HCT116 (cell line): ENCODE results near the gene OR1F1. TPM values are rescaled to one million over a fixed set of nuclear protein-coding genes. Genes with fewer than 3 reads are reported as not detected.

Source experiments
- ATAC-seq: fragments of 200-7000 bp; cut with Tn5 transposase; 2 replicates; pipeline ENCODE4 v1.9.1; 2020; ENCODE audit warnings: mild to moderate bottlenecking, moderate library complexity
- BruUV-seq: library from RNA; stranded (reverse); fragments of 400-500 nt; replicated peaks from 2 replicates; lab custom pipeline; 2021; lab: Mats Ljungman, UMichigan
- CTCF ChIA-PET: fragments of 300-600 bp; sonication (Branson Sonifier 250); formaldehyde crosslinking; loops from one replicate; lab custom pipeline; 2021; ENCODE audit warnings: antibody characterized with exemption; lab: Charles Lee
- POLR2A ChIA-PET: fragments of 300-600, 350-600 bp; sonication (Branson Sonifier 250); formaldehyde crosslinking; loops from one replicate; lab custom pipeline; 2021; ENCODE audit warnings: antibody characterized with exemption; lab: Charles Lee
- RAD21 ChIA-PET, 2 experiments: fragments of 300-600 bp; sonication (Branson Sonifier 250); formaldehyde crosslinking; loops; one replicate each; lab custom pipeline; 2023; ENCODE audit warnings: low total read pairs in 2 of 2; ENCODE audit not compliant: uncharacterized antibody in 2 of 2, unreplicated experiment in 2 of 2, low non-redundant PET in 1 of 2; lab: Charles Lee
- DNase-seq: peaks from one replicate; pipeline ENCODE4 v3.0.0-alpha.2; 2010; ENCODE audit warnings: low read depth, low spot score
- H2AFZ ChIP-seq: fragments of 200-600 bp; shearing (Covaris generic), sonication (generic); 2 replicates; pipeline ENCODE4 v1.6.1; 2017; ENCODE audit warnings: low read depth, mixed run types, mixed read lengths, antibody characterized with exemption, low read length; ENCODE audit not compliant: poor library complexity, severe bottlenecking
- H3K27ac ChIP-seq: 2 replicates; pipeline ENCODE4 v1.5.1; 2012; ENCODE audit warnings: low read depth, low read length
- H3K27me3 ChIP-seq: fragments of 200-600 bp; sonication (generic); 2 replicates; pipeline ENCODE4 v1.6.1; 2016; ENCODE audit warnings: mixed run types, low read length, mixed read lengths; ENCODE audit not compliant: insufficient read depth
- H3K36me3 ChIP-seq, 2 experiments: fragments of 200-500 bp in 1 of 2; fragments of 200-600 bp in 1 of 2; sonication (Bioruptor generic) in 1 of 2; sonication (generic) in 1 of 2; 2 replicates each; pipeline versions ENCODE4 v1.5.1 to v1.6.1; 2014 to 2016; ENCODE audit warnings: low read length in 2 of 2, inconsistent platforms in 1 of 2, mixed read lengths in 1 of 2, mixed run types in 1 of 2; ENCODE audit not compliant: insufficient read depth in 2 of 2, control insufficient read depth in 1 of 2
- H3K4me1 ChIP-seq, 2 experiments: fragments of 200-600 bp in 1 of 2; sonication (generic) in 1 of 2; 2 replicates each; pipeline versions ENCODE4 v1.5.1 to v1.6.1; 2012 to 2017; ENCODE audit warnings: low read length in 2 of 2, inconsistent platforms in 1 of 2, mild to moderate bottlenecking in 1 of 2, mixed read lengths in 1 of 2, mixed run types in 1 of 2, moderate library complexity in 1 of 2; ENCODE audit not compliant: insufficient read depth in 2 of 2, control insufficient read depth in 1 of 2
- H3K4me2 ChIP-seq: fragments of 200-600 bp; sonication (generic); 2 replicates; pipeline ENCODE4 v1.6.1; 2017; ENCODE audit warnings: mixed run types, low read length, mixed read lengths
- H3K4me3 ChIP-seq, 2 experiments: fragments of 200-600 bp in 1 of 2; sonication (generic) in 1 of 2; replicated peaks in 1 of 2; 2 replicates each; pipeline ENCODE4 v1.5.1; 2011 to 2016; ENCODE audit warnings: low read length in 2 of 2, control low read depth in 1 of 2, low read depth in 1 of 2, mild to moderate bottlenecking in 1 of 2, mixed read lengths in 1 of 2, mixed run types in 1 of 2
- H3K79me2 ChIP-seq: fragments of 200-600 bp; sonication (generic); 2 replicates; pipeline ENCODE4 v1.6.1; 2017; ENCODE audit warnings: mild to moderate bottlenecking, mixed run types, low read length, moderate library complexity, mixed read lengths; ENCODE audit not compliant: insufficient read depth
- H3K9ac ChIP-seq: fragments of 200-600 bp; sonication (generic); 2 replicates; pipeline ENCODE4 v1.6.1; 2016; ENCODE audit warnings: low read length, mixed read lengths
- H3K9me2 ChIP-seq: fragments of 200-600 bp; sonication (generic), shearing (Covaris generic); 2 replicates; pipeline ENCODE4 v1.6.1; 2017; ENCODE audit warnings: mixed run types, mild to moderate bottlenecking, moderate library complexity; ENCODE audit not compliant: insufficient read depth
- H3K9me3 ChIP-seq, 2 experiments: fragments of 200-500 bp in 1 of 2; fragments of 200-600 bp in 1 of 2; sonication (Bioruptor generic) in 1 of 2; sonication (generic) in 1 of 2; 2 replicates each; pipeline ENCODE4 v1.6.1; 2014 to 2017; ENCODE audit warnings: low read length in 2 of 2, mixed read lengths in 2 of 2, inconsistent platforms in 1 of 2, low read depth in 1 of 2, mild to moderate bottlenecking in 1 of 2, mixed run types in 1 of 2, moderate library complexity in 1 of 2; ENCODE audit not compliant: control insufficient read depth in 1 of 2, insufficient read depth in 1 of 2
- H4K20me1 ChIP-seq: fragments of 200-600 bp; sonication (generic), shearing (Covaris generic); 2 replicates; pipeline ENCODE4 v1.6.1; 2017; ENCODE audit warnings: mixed run types, mild to moderate bottlenecking, moderate library complexity; ENCODE audit not compliant: insufficient read depth
- CBX3 ChIP-seq: IDR thresholded peaks from 2 replicates; pipeline ENCODE4 v1.6.1; 2012; ENCODE audit warnings: low read depth
- CEBPB ChIP-seq: IDR thresholded peaks from 2 replicates; pipeline ENCODE4 v1.6.1; 2012; ENCODE audit warnings: low read depth
- CTCF ChIP-seq, 3 experiments: fragments of 200-600 bp in 1 of 3; sonication (generic) in 1 of 3; IDR thresholded peaks in 2 of 3; conservative IDR thresholded peaks in 1 of 3; 2 replicates each; pipeline ENCODE4 v1.5.1; 2012 to 2017; ENCODE audit warnings: low read depth in 2 of 3, low read length in 2 of 3, antibody characterized with exemption in 1 of 3, borderline replicate concordance in 1 of 3, control low read depth in 1 of 3, mild to moderate bottlenecking in 1 of 3, mixed read lengths in 1 of 3, mixed run types in 1 of 3, moderate library complexity in 1 of 3; ENCODE audit not compliant: insufficient read depth in 1 of 3
- EGR1 ChIP-seq: IDR thresholded peaks from 2 replicates; pipeline ENCODE4 v1.6.1; 2012; ENCODE audit warnings: low read depth
- ELF1 ChIP-seq: IDR thresholded peaks from 2 replicates; pipeline ENCODE4 v1.6.1; 2012; ENCODE audit warnings: low read depth, borderline replicate concordance
- EZH2 ChIP-seq: fragments of 200-600 bp; sonication (generic); IDR thresholded peaks from 2 replicates; pipeline ENCODE4 v1.6.1; 2017; ENCODE audit warnings: antibody characterized with exemption, mixed run types
- EZH2phosphoT487 ChIP-seq: fragments of 200-600 bp; IDR thresholded peaks from 2 replicates; pipeline ENCODE4 v1.6.1; 2018; ENCODE audit warnings: antibody characterized with exemption, borderline replicate concordance
- FOSL1 ChIP-seq: IDR thresholded peaks from 2 replicates; pipeline ENCODE4 v1.6.1; 2012; ENCODE audit warnings: low read depth
- JUND ChIP-seq: IDR thresholded peaks from 2 replicates; pipeline ENCODE4 v1.6.1; 2012
- MAX ChIP-seq: IDR thresholded peaks from 2 replicates; pipeline ENCODE4 v1.6.1; 2012
- POLR2A ChIP-seq: IDR thresholded peaks from 2 replicates; pipeline ENCODE4 v1.7.0; 2011; ENCODE audit warnings: borderline replicate concordance; ENCODE audit not compliant: insufficient read depth, insufficient read length; ENCODE audit errors: extremely low read depth
- POLR2AphosphoS5 ChIP-seq: IDR thresholded peaks from 2 replicates; pipeline ENCODE4 v1.6.1; 2011; ENCODE audit warnings: mild to moderate bottlenecking, low read depth, low read length, moderate library complexity
- RAD21 ChIP-seq: IDR thresholded peaks from 2 replicates; pipeline ENCODE4 v1.6.1; 2012; ENCODE audit warnings: low read depth, mild to moderate bottlenecking
- REST ChIP-seq: IDR thresholded peaks from 2 replicates; pipeline ENCODE4 v1.6.1; 2012; ENCODE audit warnings: low read depth
- SRF ChIP-seq: IDR thresholded peaks from 2 replicates; pipeline ENCODE4 v1.6.1; 2012; ENCODE audit warnings: low read depth
- ZBTB33 ChIP-seq: IDR thresholded peaks from 2 replicates; pipeline ENCODE4 v1.6.1; 2011; ENCODE audit warnings: mild to moderate bottlenecking, low read length, moderate library complexity; ENCODE audit not compliant: insufficient replicate concordance; ENCODE audit errors: extremely low read depth
- ZFX ChIP-seq: fragments of 450-650 bp; IDR thresholded peaks from 2 replicates; pipeline ENCODE4 v1.6.1; 2017
- ZNF274 ChIP-seq: fragments of 200-500 bp; sonication (Bioruptor generic); IDR thresholded peaks from 2 replicates; pipeline ENCODE4 v1.6.1; 2014; ENCODE audit warnings: mild to moderate bottlenecking, low read depth, low read length, inconsistent platforms
- intact Hi-C: fragments of 100-400 bp; cut with micrococcal nuclease; formaldehyde crosslinking; loops from 2 replicates; pipeline ENCODE4 v1.10.0; 2022
- total RNA-seq: library from RNA; stranded (reverse); gene quantifications from one replicate; pipeline ENCODE4 v1.2.1, GENCODE V29; 2021; ENCODE audit not compliant: unreplicated experiment

OR1F1 gene
- total RNA-seq, 1 experiment from 2014 or later = not detected

DNA sequence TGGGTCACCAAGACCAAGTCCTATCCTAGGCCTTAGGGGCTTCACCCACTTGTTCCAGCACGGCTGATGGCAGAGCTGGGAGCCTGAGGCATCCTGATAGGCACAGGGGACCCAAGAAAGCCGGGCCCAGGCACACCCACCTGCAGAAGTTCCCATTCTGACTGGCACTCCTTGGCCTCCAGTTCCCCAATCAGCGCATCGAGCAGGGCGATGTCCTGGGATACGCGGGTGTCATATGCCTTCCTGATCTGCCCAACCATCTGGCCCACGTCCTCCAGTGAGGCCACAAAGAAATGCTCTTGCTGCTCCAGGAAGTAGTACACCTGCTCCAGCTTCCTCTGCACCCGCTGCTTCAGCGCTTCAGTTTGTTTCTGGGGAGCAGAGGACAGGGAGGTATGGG lies 58.9 kb downstream of the OR1F1 start (continued):
- TF ChIP-seq EZH2 (no peak), EZH2phosphoT487 (no peak)

DNA sequence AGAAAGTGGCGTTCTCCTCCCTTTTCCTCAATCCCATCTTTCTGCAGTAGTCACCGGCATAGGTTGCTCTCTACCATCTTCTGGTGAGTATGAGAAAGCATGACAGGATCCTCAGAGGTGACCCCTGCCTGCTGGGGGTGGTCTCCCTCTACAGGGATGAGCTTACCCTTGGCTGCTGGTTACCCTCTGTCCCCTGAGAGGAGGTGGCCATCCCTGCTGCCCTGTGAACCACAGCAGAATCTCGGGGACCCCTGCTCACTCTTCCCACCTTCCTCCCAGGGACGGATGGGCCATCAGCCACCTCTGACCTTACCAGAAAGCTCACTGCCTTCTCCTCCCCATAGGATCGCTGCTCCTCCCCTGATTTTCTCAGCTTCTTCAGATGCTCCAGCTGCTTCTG lies 60.6 kb downstream of the OR1F1 start:
- no peak overlapping the region for H3K9ac ChIP-seq
- no peaks in the 10 kb centered on the region for H3K27me3 ChIP-seq
- ChIA-PET POLR2A (no interaction called here), RAD21 (no interaction called here), CTCF (no interaction called here)
- no peak overlapping the region for H3K4me2 ChIP-seq
- DNase-seq (no peak), ATAC-seq (no peak)
- H3K4me1 ChIP-seq = peaks cover 0 to 4% of the 10 kb centered on the region in 2 experiments; a peak in 1 of 4 replicates
- no peaks in the 10 kb centered on the region for H3K9me2 ChIP-seq
- H3K4me3 ChIP-seq = no peak overlapping the region
- no peak overlapping the region for H3K27ac ChIP-seq
- intact Hi-C loops = no loop called here
- H4K20me1 ChIP-seq = no peaks in the 10 kb centered on the region
- no TSS peak for BruUV-seq
- H3K79me2 ChIP-seq = no peaks in the 10 kb centered on the region
- TF ChIP-seq EZH2phosphoT487 (no peak), RAD21 (no peak), MAX (no peak), JUND (no peak), POLR2A (no peak), CEBPB (no peak), POLR2AphosphoS5 (no peak), ZBTB33 (no peak), SRF (no peak), EZH2 (no peak), CBX3 (no peak), ZFX (no peak), EGR1 (no peak), REST (no peak), FOSL1 (no peak), ELF1 (no peak), CTCF (IDR thresholded peaks at IDR 0.05 in 2 of 3, conservative IDR thresholded peaks at IDR 0.05 in 1 of 3; ENCODE audit: borderline replicate concordance in 1 of 3, insufficient read depth in 1 of 3, low read depth in 2 of 3, low read length in 2 of 3) (no peak), ZNF274 (no peak)
- peaks cover 3% of the 10 kb centered on the region in 2 experiments; a peak in 2 of 4 replicates for H3K9me3 ChIP-seq
- H3K36me3 ChIP-seq = no peaks in the 10 kb centered on the region
- H2AFZ ChIP-seq = no peak overlapping the region
